Breast epithelium (tissue), 3 donors: ENCODE data around the gene GRXCR1.

Experiments
- CTCF ChIP-seq, 3 donors: fragments of 450-650 bp; IDR thresholded peaks; one replicate each; pipeline ENCODE4 v1.5.1; 2016 to 2017; ENCODE audit warnings: antibody characterized with exemption in 3 of 3, mild to moderate bottlenecking in 3 of 3, moderate library complexity in 3 of 3
- POLR2A ChIP-seq: fragments of 450-650 bp; IDR thresholded peaks from one replicate; pipeline ENCODE4 v1.6.1; 2016; ENCODE audit warnings: antibody characterized with exemption, mild to moderate bottlenecking, moderate library complexity
- POLR2AphosphoS5 ChIP-seq, 3 donors: sonication (generic); formaldehyde crosslinking; IDR thresholded peaks; one replicate each; pipeline ENCODE4 v1.6.1; 2017; ENCODE audit warnings: antibody characterized with exemption in 3 of 3

- TF ChIP-seq CTCF (IDR thresholded peaks at IDR 0.05) = no peak
- TF ChIP-seq POLR2A = no peak
- TF ChIP-seq POLR2AphosphoS5 (IDR thresholded peaks at IDR 0.05) = no peak
Measured at GRCh38 chr4:42925921-42926320, 33.4 kb downstream of the GRXCR1 start.
